WERI-Rb-1 (cell line): ENCODE measurements around the gene FAM53A.

Experiments
- DNase-seq: peaks from one replicate; pipeline ENCODE4 v3.0.0-alpha.2; 2020
- H3K27ac ChIP-seq: fragments of 250-450 bp; sonication (Bioruptor Pico); 2 replicates; pipeline ENCODE4 v1.5.1; 2020; ENCODE audit warnings: mild to moderate bottlenecking, moderate library complexity
- H3K27me3 ChIP-seq: fragments of 250-450 bp; sonication (Bioruptor Pico); 2 replicates; pipeline ENCODE4 v1.5.1; 2021; ENCODE audit warnings: mild to moderate bottlenecking, low read depth, moderate library complexity; ENCODE audit not compliant: insufficient read depth, severe bottlenecking
- H3K36me3 ChIP-seq: fragments of 250-450 bp; sonication (Bioruptor Pico); 2 replicates; pipeline ENCODE4 v1.5.1; 2020; ENCODE audit warnings: mild to moderate bottlenecking, moderate library complexity
- H3K4me3 ChIP-seq: 2 replicates; pipeline ENCODE4 v1.5.1; 2011; ENCODE audit warnings: low read depth, mild to moderate bottlenecking, control low read depth, low read length
- H3K9me3 ChIP-seq: fragments of 250-450 bp; sonication (Bioruptor Pico); 2 replicates; pipeline ENCODE4 v1.5.1; 2021; ENCODE audit warnings: mild to moderate bottlenecking, moderate library complexity; ENCODE audit not compliant: severe bottlenecking
- TF ChIP-seq, protein P1 (sequence below): IDR thresholded peaks from 2 replicates; pipeline ENCODE4 v1.5.1; 2011; ENCODE audit warnings: low read depth, mild to moderate bottlenecking, control low read depth, inconsistent platforms, low read length

The FAM53A gene

DNA sequence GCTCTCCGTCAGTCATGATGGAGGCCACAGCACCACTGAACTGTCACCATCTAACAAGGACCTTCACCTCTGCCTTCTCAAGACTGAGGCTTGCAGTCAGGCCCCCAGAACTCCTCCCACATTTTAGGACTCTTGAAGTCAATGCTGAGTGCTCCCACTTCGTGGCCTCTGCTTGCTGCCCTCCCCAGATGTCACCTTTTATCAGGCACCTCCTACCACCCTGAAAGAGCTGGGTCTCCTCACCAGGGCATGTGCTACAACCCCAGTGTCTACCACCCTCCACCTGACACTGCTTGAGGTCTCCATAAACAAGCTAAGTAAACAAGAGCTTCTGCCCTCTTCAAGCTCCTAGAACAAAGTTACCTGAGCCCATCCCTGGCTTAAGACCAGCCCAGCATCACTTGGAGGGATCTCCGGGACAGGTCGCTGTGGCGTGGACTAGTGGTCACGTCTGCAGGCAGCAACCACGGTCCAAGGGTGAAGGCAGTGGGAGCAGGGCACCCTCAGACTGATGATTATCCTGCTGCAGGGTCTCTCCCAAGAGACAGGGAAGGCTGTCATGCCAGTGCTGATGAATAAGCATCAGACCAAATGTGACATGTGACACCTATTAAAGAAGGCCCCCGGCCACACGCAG, 7.7 kb upstream of the FAM53A start:
- Histone ChIP-seq H3K36me3 (peaks cover 75% of the 10 kb centered on the region), H3K27me3 (no peaks in the 10 kb centered on the region), H3K27ac (no peak overlapping the region), H3K4me3 (no peak overlapping the region), H3K9me3 (no peaks in the 10 kb centered on the region)
- DNase-seq: no peak
- TF ChIP-seq, protein P1, sequence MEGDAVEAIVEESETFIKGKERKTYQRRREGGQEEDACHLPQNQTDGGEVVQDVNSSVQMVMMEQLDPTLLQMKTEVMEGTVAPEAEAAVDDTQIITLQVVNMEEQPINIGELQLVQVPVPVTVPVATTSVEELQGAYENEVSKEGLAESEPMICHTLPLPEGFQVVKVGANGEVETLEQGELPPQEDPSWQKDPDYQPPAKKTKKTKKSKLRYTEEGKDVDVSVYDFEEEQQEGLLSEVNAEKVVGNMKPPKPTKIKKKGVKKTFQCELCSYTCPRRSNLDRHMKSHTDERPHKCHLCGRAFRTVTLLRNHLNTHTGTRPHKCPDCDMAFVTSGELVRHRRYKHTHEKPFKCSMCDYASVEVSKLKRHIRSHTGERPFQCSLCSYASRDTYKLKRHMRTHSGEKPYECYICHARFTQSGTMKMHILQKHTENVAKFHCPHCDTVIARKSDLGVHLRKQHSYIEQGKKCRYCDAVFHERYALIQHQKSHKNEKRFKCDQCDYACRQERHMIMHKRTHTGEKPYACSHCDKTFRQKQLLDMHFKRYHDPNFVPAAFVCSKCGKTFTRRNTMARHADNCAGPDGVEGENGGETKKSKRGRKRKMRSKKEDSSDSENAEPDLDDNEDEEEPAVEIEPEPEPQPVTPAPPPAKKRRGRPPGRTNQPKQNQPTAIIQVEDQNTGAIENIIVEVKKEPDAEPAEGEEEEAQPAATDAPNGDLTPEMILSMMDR: no peak

DNA sequence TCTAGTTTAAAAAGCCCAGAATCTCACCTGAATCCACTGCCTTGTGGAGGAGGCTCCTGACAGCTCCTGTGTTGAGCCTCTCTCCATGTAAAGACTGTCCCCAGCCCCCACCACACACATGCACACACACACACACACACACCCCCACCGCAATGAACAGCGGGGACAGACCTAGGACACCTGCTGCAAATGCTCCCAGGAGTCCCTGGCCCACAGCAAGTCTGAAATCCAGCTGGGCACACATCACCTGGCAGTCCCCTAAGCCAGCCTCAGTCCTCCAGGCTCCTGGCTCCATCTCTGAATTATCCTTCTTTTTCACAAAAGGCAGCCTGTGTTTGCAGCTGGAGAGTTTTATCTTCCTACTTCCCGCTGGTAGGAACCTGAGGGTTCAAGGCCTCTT, 6.6 kb upstream of the FAM53A start:
- no peaks in the 10 kb centered on the region for H3K27me3 ChIP-seq
- H3K9me3 ChIP-seq: no peaks in the 10 kb centered on the region
- TF ChIP-seq, protein P1: no peak
- H3K4me3 ChIP-seq: no peak overlapping the region
- H3K27ac ChIP-seq: no peak overlapping the region
- H3K36me3 ChIP-seq: peaks cover 65% of the 10 kb centered on the region
- no peak for DNase-seq

DNA sequence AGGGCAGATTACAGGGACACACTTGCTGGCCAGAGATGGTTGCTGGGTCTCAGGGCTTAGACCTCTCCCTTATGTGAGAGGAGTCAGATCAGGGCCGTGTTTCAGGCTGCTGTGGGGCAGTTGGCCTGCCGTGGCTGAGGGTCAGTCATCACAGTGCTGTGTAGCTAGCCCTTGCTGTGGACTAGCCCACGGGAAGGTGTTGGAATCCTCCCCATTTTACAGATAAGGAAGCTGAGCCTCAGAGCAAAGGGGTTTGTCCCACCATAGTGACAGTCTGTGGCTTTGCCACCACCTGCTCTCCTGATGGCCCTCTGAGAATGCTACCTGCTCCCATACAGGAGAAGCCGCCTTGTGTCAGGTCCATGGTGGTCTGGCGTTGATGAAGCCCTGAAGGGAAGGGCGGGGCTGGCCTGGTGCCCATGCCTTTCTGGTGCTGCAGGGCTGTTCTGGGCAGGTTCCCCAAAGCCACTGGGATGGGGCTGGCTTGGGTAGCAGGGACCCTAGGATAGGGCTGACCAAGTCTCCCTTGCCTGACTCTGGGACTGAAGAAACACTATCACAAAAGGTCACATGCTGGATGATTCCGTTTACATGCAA, 2.4 kb upstream of the FAM53A start:
- DNase-seq: peak; percentile 45
- H3K27ac ChIP-seq: peak overlapping the region; percentile 66
- H3K9me3 ChIP-seq: no peaks in the 10 kb centered on the region
- TF ChIP-seq, protein P1: no peak
- H3K36me3 ChIP-seq: peaks cover 23% of the 10 kb centered on the region
- no peaks in the 10 kb centered on the region for H3K27me3 ChIP-seq
- no peak overlapping the region for H3K4me3 ChIP-seq

DNA sequence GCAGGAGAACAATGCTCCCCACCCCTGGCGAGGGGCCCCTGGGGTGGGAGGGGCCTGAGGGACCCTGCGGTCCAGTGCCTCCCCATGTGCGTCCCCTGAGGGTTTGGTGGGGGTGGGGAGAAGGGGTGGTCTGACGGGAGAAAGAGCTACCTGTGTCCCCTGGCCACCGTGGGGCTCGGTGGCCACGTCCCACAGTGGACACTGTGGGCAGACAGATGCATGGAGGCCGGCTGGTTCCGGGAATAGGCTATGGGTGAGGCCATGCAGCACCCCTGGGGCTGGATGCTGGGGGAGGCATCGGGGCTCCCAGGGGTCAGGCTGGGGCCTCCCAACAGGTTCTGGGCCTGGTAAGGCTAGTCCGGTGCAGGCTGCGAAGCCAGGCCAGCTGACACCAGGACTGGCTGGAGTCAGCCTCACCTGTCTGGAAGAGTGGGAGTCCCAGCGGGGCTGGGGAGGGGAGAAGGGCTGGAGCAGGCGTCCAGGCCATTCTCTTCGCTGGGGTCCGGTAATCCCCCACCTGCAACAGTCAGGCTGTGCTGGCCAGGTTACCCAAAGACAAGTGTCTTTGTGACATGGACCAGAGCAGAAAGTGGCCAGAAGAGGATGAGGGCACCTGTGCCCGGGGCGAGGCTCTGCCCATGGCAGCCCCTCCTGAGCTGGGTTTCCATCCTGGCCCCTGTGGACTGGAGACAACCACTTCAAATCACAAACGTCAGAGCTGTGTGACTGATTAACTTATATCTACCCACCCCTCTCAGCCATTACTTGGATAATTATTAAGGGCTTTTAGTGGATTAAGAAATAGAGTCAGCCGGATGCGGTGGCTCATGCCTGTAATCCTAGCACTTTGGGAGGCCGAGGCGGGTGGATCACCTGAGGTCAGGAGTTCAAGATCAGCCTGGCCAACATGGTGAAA, 1.4 kb upstream of the FAM53A start:
- Histone ChIP-seq H3K36me3 (peaks cover 13% of the 10 kb centered on the region), H3K9me3 (no peaks in the 10 kb centered on the region), H3K27me3 (no peaks in the 10 kb centered on the region), H3K4me3 (no peak overlapping the region), H3K27ac (no peak overlapping the region; the same call in 1 of the 2 replicates)
- TF ChIP-seq, protein P1: no peak
- DNase-seq: peak; percentile 74

DNA sequence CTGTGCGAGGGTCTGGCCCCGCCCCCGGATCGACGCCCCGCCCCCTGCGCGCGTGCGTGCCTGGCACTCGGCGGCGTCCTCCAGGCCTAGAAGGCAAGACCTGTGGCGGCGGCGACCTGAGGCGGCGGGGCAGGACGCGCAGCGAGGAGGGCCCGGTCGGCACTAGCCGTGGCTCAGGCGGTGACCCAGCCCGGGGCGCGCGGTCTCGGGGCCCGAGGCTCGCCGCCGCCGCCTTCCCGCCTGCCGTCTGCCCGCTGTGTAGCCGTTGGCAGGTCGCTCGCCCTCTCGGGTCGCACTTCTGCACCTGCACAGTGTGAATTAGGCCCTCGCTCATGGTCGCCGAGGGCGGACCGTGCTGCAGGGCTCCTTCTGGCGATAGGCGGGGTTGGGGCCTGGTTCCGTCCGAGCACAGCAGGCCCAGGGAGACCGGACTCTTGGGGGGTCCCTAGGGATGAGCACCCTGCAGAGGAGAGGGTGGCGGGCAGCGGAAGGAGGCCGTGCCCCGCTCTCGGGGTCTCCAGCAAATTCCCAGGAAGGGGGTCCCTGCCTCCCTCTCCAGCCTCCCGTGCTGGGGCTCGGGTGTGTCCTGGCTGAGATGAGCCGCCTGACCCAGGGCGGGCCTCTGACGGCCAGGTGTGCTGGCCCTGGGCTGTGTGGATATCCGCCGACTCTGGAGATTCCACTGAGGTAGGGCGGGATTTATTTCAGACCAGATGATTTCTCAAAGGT, 557 bp upstream of the FAM53A start:
- peak; percentile 59 for DNase-seq
- no peak overlapping the region for H3K4me3 ChIP-seq

More for the DNA sequence above, 557 bp upstream of the FAM53A start:
- Histone ChIP-seq H3K9me3 (no peaks in the 10 kb centered on the region), H3K27me3 (no peaks in the 10 kb centered on the region), H3K27ac (no peak overlapping the region), H3K36me3 (peaks cover 6% of the 10 kb centered on the region; the same call in 1 of the 2 replicates)
- TF ChIP-seq, protein P1: no peak
